Small intestine (tissue), 7 donors: Measurements from ENCODE around the gene C4orf51. TPM values are rescaled to one million over a fixed set of nuclear protein-coding genes. Genes with fewer than 3 reads are reported as not detected.

Experiments
- DNase-seq, 2 donors: peaks; one replicate each; pipeline versions ENCODE4 v3.0.0 to v3.0.0-alpha.2; 2013
- FAIRE-seq: peaks from 2 replicates; lab custom pipeline; 2012; peaks lifted over from hg19 to GRCh38; lab: Jason Lieb, UNC
- H3K27ac ChIP-seq, 3 donors: one replicate each; pipeline ENCODE4 v1.5.1; 2013; ENCODE audit warnings: low read length in 2 of 3, mild to moderate bottlenecking in 2 of 3, control low read depth in 1 of 3, inconsistent platforms in 1 of 3, low read depth in 1 of 3, moderate library complexity in 1 of 3
- H3K27me3 ChIP-seq, 3 donors: one replicate each; pipeline ENCODE4 v1.6.1; 2013; ENCODE audit warnings: low read length in 3 of 3, inconsistent platforms in 1 of 3; ENCODE audit not compliant: control insufficient read depth in 3 of 3, insufficient read depth in 3 of 3
- H3K36me3 ChIP-seq, 3 donors: one replicate each; pipeline ENCODE4 v1.6.1; 2013; ENCODE audit warnings: low read length in 3 of 3, inconsistent platforms in 1 of 3, low read depth in 1 of 3, mild to moderate bottlenecking in 1 of 3, moderate library complexity in 1 of 3; ENCODE audit not compliant: control insufficient read depth in 3 of 3, insufficient read depth in 2 of 3
- H3K4me1 ChIP-seq, 3 donors: one replicate each; pipeline ENCODE4 v1.6.1; 2013; ENCODE audit warnings: low read length in 2 of 3, inconsistent platforms in 1 of 3, low read depth in 1 of 3, mild to moderate bottlenecking in 1 of 3, moderate library complexity in 1 of 3; ENCODE audit not compliant: control insufficient read depth in 3 of 3, insufficient read depth in 2 of 3
- H3K4me3 ChIP-seq, 3 donors: one replicate each; pipeline ENCODE4 v1.5.1; 2013; ENCODE audit warnings: low read length in 3 of 3, control low read depth in 1 of 3, inconsistent platforms in 1 of 3, low read depth in 1 of 3, mild to moderate bottlenecking in 1 of 3, moderate library complexity in 1 of 3
- H3K9me3 ChIP-seq, 2 donors: one replicate each; pipeline ENCODE4 v1.6.1; 2013; ENCODE audit warnings: low read depth in 1 of 2, low read length in 1 of 2; ENCODE audit not compliant: control insufficient read depth in 2 of 2, insufficient read depth in 1 of 2
- WGBS, 3 donors: extraction: QIAGEN DNeasy Blood & Tissue Kit; methylation state at CpG; one replicate each; pipeline ENCODE4 v1.1.7; 2013; 5-methylcytosine and 5-hydroxymethylcytosine counted together
- polyA plus RNA-seq, 4 donors: library from polyadenylated mRNA; stranded (reverse) in 3 of 4; unstranded in 1 of 4; fragments of 200-250 nt in 3 of 4; fragments of 120-200 nt in 1 of 4; gene quantifications; one replicate each; pipeline versions ENCODE4 v1.2.1 to v1.2.3, GENCODE V29; 2013
- donor health status: healthy with polysubstance abuse.
- donor health status: control.
- donor health status: control.
- donor health status: Bipolar disorder and iron deficiency.
- donor health status: healthy.

Gene C4orf51
- polyA plus RNA-seq, 4 donors: not detected

DNA sequence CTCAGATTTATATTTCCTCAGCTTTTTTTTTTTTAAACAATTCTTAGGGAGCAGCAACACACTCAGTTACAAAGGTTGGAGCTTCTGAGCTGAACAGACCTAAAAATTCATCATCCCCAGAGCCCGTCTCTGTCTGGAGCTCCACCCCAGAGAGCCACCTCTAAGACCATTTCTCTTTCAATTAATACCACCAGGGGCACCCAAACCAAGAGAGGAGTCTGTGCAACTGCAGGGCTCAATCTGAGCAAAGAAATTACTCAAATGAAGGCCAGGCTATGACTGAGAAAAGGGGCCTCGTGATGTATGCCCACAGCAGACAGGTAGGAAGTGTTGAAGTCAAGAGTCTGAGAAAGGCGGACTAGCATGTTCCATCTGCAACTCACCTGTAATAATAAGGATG lies 95.5 kb downstream of the C4orf51 start:
- 92 to 96% (median 92%) methylated on average over 3 of the region's 3 CpGs for WGBS, 3 donors
- FAIRE-seq (no peak), DNase-seq (no peak)
- Histone ChIP-seq H3K27ac (no peak overlapping the region), H3K27me3 (no peaks in the 10 kb centered on the region), H3K9me3 (no peaks in the 10 kb centered on the region), H3K36me3 (peaks cover 3 to 38% (median 17%) of the 10 kb centered on the region in 3 donors), H3K4me3 (no peak overlapping the region), H3K4me1 (no peaks in the 10 kb centered on the region)

DNA sequence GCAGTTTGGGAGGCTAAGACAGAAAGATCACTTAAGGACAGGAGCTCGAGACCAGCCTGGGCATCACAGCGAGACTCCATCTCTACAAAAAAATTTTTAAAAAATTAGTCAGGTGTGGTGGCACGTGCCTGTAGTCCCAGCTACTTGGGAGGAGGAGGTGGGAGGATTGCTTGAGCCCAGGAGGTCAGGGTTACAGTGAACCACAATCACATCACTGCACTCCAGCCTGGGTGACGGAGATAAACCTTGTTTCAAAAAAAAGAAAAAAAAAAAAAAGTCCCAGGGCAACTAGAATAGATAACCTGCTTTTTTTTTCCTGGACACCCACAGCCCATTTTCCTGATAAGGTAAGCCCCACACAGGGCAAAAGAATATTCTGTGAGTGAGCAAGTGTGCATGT lies 96.3 kb downstream of the C4orf51 start:
- FAIRE-seq: no peak
- peaks cover 3 to 38% (median 17%) of the 10 kb centered on the region in 3 donors for H3K36me3 ChIP-seq
- DNase-seq: no peak
- H3K4me1 ChIP-seq: no peaks in the 10 kb centered on the region
- WGBS, 3 donors: 88 to 97% (median 96%) methylated on average over 4 of the region's 4 CpGs
- H3K4me3 ChIP-seq: no peak overlapping the region
- H3K27me3 ChIP-seq: no peaks in the 10 kb centered on the region
- no peak overlapping the region for H3K27ac ChIP-seq
- no peaks in the 10 kb centered on the region for H3K9me3 ChIP-seq

- no peak for FAIRE-seq
- DNase-seq: no peak
Measured at GRCh38 chr4:145779319-145779801, 99.4 kb downstream of the C4orf51 start.

GRCh38 chr4:145781351-145781750 lies 101.4 kb downstream of the C4orf51 start:
- H3K27ac ChIP-seq: no peak overlapping the region
- H3K9me3 ChIP-seq: peaks cover 0 to 7% of the 10 kb centered on the region in 2 donors
- H3K27me3 ChIP-seq: no peaks in the 10 kb centered on the region
- no peaks in the 10 kb centered on the region for H3K4me1 ChIP-seq
- H3K36me3 ChIP-seq: peaks cover 0 to 22% (median 6%) of the 10 kb centered on the region in 3 donors
- no peak overlapping the region for H3K4me3 ChIP-seq
- WGBS, 3 donors: 72 to 89% (median 85%) methylated on average over 2 of the region's 2 CpGs
- no peak for DNase-seq
- FAIRE-seq: no peak

More at GRCh38 chr4:145779319-145779801, 99.4 kb downstream of the C4orf51 start:
- peaks cover 0 to 7% of the 10 kb centered on the region in 2 donors for H3K9me3 ChIP-seq
- WGBS, 3 donors: 87 to 97% (median 93%) methylated on average over 8 of the region's 8 CpGs
- peaks cover 0 to 33% (median 15%) of the 10 kb centered on the region in 3 donors for H3K36me3 ChIP-seq
- H3K27me3 ChIP-seq: no peaks in the 10 kb centered on the region
- no peak overlapping the region for H3K27ac ChIP-seq
- no peak overlapping the region for H3K4me3 ChIP-seq
- H3K4me1 ChIP-seq: no peaks in the 10 kb centered on the region

Other genes with a start within 250 kb of the C4orf51 start
- gene SMAD1, start 198.3 kb upstream of the C4orf51 start, polyA plus RNA-seq: 10 to 100 TPM; 11.4 to 42.1 (median 15.2) TPM
- 10 to 100 TPM; 11.9 to 18.3 (median 14.2) TPM for gene MMAA, start 60.8 kb upstream of the C4orf51 start, polyA plus RNA-seq